Measurements from ENCODE around the gene DOCK10.

DOCK10 gene

GRCh38 chr2:224861266-224861665 is 181.0 kb downstream of the DOCK10 start:
- no peak for ATAC-seq
- Mint-ChIP-seq H3K4me3 (no peak overlapping the region), H3K27ac (no peak overlapping the region), H3K4me1 (no peaks in the 10 kb centered on the region), H3K36me3 (peaks cover 99% of the 10 kb centered on the region), H3K9me3 (no peaks in the 10 kb centered on the region)
- no peak for DNase-seq (ENCODE audit: low spot score in 2 of 2)

- DNase-seq (ENCODE audit: low spot score in 2 of 2) = no peak
- no peaks in the 10 kb centered on the region for H3K9me3 Mint-ChIP-seq
- no peaks in the 10 kb centered on the region for H3K4me1 Mint-ChIP-seq
- H3K36me3 Mint-ChIP-seq = peaks cover 99% of the 10 kb centered on the region
- H3K27ac Mint-ChIP-seq = no peak overlapping the region
- ATAC-seq = no peak
- H3K4me3 Mint-ChIP-seq = no peak overlapping the region
Observed at GRCh38 chr2:224860786-224861185, 181.5 kb downstream of the DOCK10 start.

- Mint-ChIP-seq H3K4me3 (no peak overlapping the region), H3K36me3 (peaks cover 100% of the 10 kb centered on the region)
Observed at GRCh38 chr2:224851811-224852210, 190.5 kb downstream of the DOCK10 start.

GRCh38 chr2:224850081-224850480 is 192.2 kb downstream of the DOCK10 start:
- DNase-seq (ENCODE audit: low spot score in 2 of 2) (no peak), ATAC-seq (peak; percentile 70)
- Mint-ChIP-seq H3K9me3 (no peaks in the 10 kb centered on the region), H3K36me3 (peaks cover 100% of the 10 kb centered on the region), H3K27ac (peak overlapping the region; percentile 13), H3K4me1 (peaks cover 8% of the 10 kb centered on the region), H3K4me3 (no peak overlapping the region)

More at GRCh38 chr2:224851811-224852210, 190.5 kb downstream of the DOCK10 start:
- H3K4me1 Mint-ChIP-seq = peaks cover 8% of the 10 kb centered on the region
- no peaks in the 10 kb centered on the region for H3K9me3 Mint-ChIP-seq
- no peak overlapping the region for H3K27ac Mint-ChIP-seq
- ATAC-seq = no peak
- DNase-seq (ENCODE audit: low spot score in 2 of 2) = no peak

GRCh38 chr2:224849264-224849663 is 193.0 kb downstream of the DOCK10 start:
- Mint-ChIP-seq H3K9me3 (no peaks in the 10 kb centered on the region), H3K4me3 (no peak overlapping the region), H3K36me3 (peaks cover 100% of the 10 kb centered on the region), H3K27ac (no peak overlapping the region), H3K4me1 (peaks cover 8% of the 10 kb centered on the region)
- ATAC-seq (no peak), DNase-seq (ENCODE audit: low spot score in 2 of 2) (no peak)

GRCh38 chr2:224847961-224848850 is 194.1 kb downstream of the DOCK10 start:
- H3K4me3 Mint-ChIP-seq = no peak overlapping the region
- no peak for DNase-seq (ENCODE audit: low spot score in 2 of 2)
- no peaks in the 10 kb centered on the region for H3K9me3 Mint-ChIP-seq
- peak overlapping the region; percentile 24 for H3K27ac Mint-ChIP-seq
- ATAC-seq = no peak
- H3K36me3 Mint-ChIP-seq = peaks cover 100% of the 10 kb centered on the region
- H3K4me1 Mint-ChIP-seq = peaks cover 8% of the 10 kb centered on the region

- Mint-ChIP-seq H3K4me1 (peaks cover 8% of the 10 kb centered on the region), H3K9me3 (no peaks in the 10 kb centered on the region), H3K36me3 (peaks cover 100% of the 10 kb centered on the region), H3K27ac (peak overlapping the region; percentile 24), H3K4me3 (no peak overlapping the region)
- ATAC-seq = no peak
- DNase-seq (ENCODE audit: low spot score in 2 of 2) = no peak
Observed at GRCh38 chr2:224847381-224847780, 194.9 kb downstream of the DOCK10 start.

GRCh38 chr2:224846686-224847085 is 195.6 kb downstream of the DOCK10 start:
- Mint-ChIP-seq H3K4me1 (peaks cover 8% of the 10 kb centered on the region), H3K4me3 (no peak overlapping the region), H3K9me3 (no peaks in the 10 kb centered on the region), H3K36me3 (peaks cover 100% of the 10 kb centered on the region), H3K27ac (peak overlapping the region; percentile 24)
- ATAC-seq (no peak), DNase-seq (ENCODE audit: low spot score in 2 of 2) (no peak)

- H3K4me1 Mint-ChIP-seq = peaks cover 8% of the 10 kb centered on the region
- no peak overlapping the region for H3K27ac Mint-ChIP-seq
- DNase-seq (ENCODE audit: low spot score in 2 of 2) = no peak
- no peak overlapping the region for H3K4me3 Mint-ChIP-seq
- H3K9me3 Mint-ChIP-seq = no peaks in the 10 kb centered on the region
- no peak for ATAC-seq
- peaks cover 100% of the 10 kb centered on the region for H3K36me3 Mint-ChIP-seq
Observed at GRCh38 chr2:224846161-224846560, 196.1 kb downstream of the DOCK10 start.

- Mint-ChIP-seq H3K27ac (peak overlapping the region; percentile 24), H3K4me3 (no peak overlapping the region), H3K36me3 (peaks cover 100% of the 10 kb centered on the region), H3K9me3 (no peaks in the 10 kb centered on the region), H3K4me1 (no peaks in the 10 kb centered on the region)
- no peak for ATAC-seq
- no peak for DNase-seq (ENCODE audit: low spot score in 2 of 2)
Observed at GRCh38 chr2:224843141-224843540, 199.1 kb downstream of the DOCK10 start.

GRCh38 chr2:224841910-224842309 is 200.4 kb downstream of the DOCK10 start:
- Mint-ChIP-seq H3K27ac (peak overlapping the region; percentile 24), H3K9me3 (no peaks in the 10 kb centered on the region), H3K4me1 (no peaks in the 10 kb centered on the region), H3K36me3 (peaks cover 100% of the 10 kb centered on the region), H3K4me3 (no peak overlapping the region)
- DNase-seq (ENCODE audit: low spot score in 2 of 2) (no peak), ATAC-seq (no peak)

- no peak overlapping the region for H3K4me3 Mint-ChIP-seq
- H3K4me1 Mint-ChIP-seq = no peaks in the 10 kb centered on the region
- ATAC-seq (no peak), DNase-seq (ENCODE audit: low spot score in 2 of 2) (no peak)
- H3K27ac Mint-ChIP-seq = peak overlapping the region; percentile 21
- H3K9me3 Mint-ChIP-seq = no peaks in the 10 kb centered on the region
- peaks cover 100% of the 10 kb centered on the region for H3K36me3 Mint-ChIP-seq
Observed at GRCh38 chr2:224838335-224838734, 203.9 kb downstream of the DOCK10 start.

- Mint-ChIP-seq H3K4me3 (no peak overlapping the region), H3K4me1 (no peaks in the 10 kb centered on the region), H3K27ac (peak overlapping the region; percentile 21), H3K9me3 (no peaks in the 10 kb centered on the region), H3K36me3 (peaks cover 100% of the 10 kb centered on the region)
- DNase-seq (ENCODE audit: low spot score in 2 of 2) = no peak
- ATAC-seq = peak; percentile 51
Observed at GRCh38 chr2:224837558-224837957, 204.7 kb downstream of the DOCK10 start.

- DNase-seq (ENCODE audit: low spot score in 2 of 2) = no peak
- Mint-ChIP-seq H3K4me1 (no peaks in the 10 kb centered on the region), H3K27ac (peak overlapping the region; percentile 21), H3K36me3 (peaks cover 100% of the 10 kb centered on the region), H3K4me3 (no peak overlapping the region), H3K9me3 (no peaks in the 10 kb centered on the region)
- ATAC-seq = no peak
Observed at GRCh38 chr2:224837066-224837465, 205.2 kb downstream of the DOCK10 start.

- H3K4me3 Mint-ChIP-seq = no peak overlapping the region
- no peak overlapping the region for H3K27ac Mint-ChIP-seq
- no peaks in the 10 kb centered on the region for H3K4me1 Mint-ChIP-seq
- ATAC-seq (no peak), DNase-seq (ENCODE audit: low spot score in 2 of 2) (no peak)
- no peaks in the 10 kb centered on the region for H3K9me3 Mint-ChIP-seq
- peaks cover 100% of the 10 kb centered on the region for H3K36me3 Mint-ChIP-seq
Observed at GRCh38 chr2:224836263-224836662, 206.0 kb downstream of the DOCK10 start.

- peaks cover 100% of the 10 kb centered on the region for H3K36me3 Mint-ChIP-seq
- H3K4me1 Mint-ChIP-seq = no peaks in the 10 kb centered on the region
- H3K9me3 Mint-ChIP-seq = no peaks in the 10 kb centered on the region
- no peak overlapping the region for H3K4me3 Mint-ChIP-seq
- no peak for DNase-seq (ENCODE audit: low spot score in 2 of 2)
- ATAC-seq = no peak
- no peak overlapping the region for H3K27ac Mint-ChIP-seq
Observed at GRCh38 chr2:224835405-224835804, 206.9 kb downstream of the DOCK10 start.

Data from stimulated activated effector memory CD8-positive, alpha-beta T cell treated with anti-CD3 and anti-CD28 coated beads, Interleukin-12 subunit alpha, Interleukin-12 subunit beta, amount 100 ng/mL, for 72 hours (primary cell).